H1 (cell line): ENCODE results near the gene TRIM46.

Experiments
- RNF2 ChIP-seq: fragments of 200-900, 300-1000 bp; sonication (generic); IDR thresholded peaks from 2 replicates; pipeline ENCODE4 v1.7.1; 2016; ENCODE audit warnings: borderline replicate concordance, low read depth, mild to moderate bottlenecking, antibody characterized with exemption, low read length; ENCODE audit not compliant: poor library complexity, severe bottlenecking; ENCODE audit errors: missing control alignments
- SUZ12 ChIP-seq: fragments of 200-600 bp; sonication (generic); IDR thresholded peaks from 2 replicates; pipeline ENCODE4 v1.6.1; 2012; ENCODE audit warnings: mild to moderate bottlenecking, inconsistent platforms, low read length, moderate library complexity, mixed read lengths

DNA sequence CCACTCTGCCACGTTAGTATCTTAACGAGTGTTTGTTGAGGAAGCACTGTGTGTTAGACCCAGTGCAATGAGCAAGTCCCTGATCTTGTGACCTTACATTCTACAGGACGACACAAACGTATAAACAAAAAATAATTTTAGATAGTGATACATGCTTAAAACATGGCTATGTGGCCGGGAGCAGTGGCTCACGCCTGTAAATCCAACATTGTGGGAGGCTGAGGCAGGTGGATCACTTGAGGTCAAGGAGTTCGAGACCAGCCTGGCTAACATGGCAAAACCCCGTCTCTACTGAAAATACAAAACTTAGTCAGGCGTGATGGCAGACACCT, 54.4 kb downstream of the TRIM46 start:
- TF ChIP-seq SUZ12 (no peak), RNF2 (no peak)
